Left renal pelvis (tissue), 4 donors: Measurements from ENCODE around the gene PMVK. TPM values are rescaled to one million over a fixed set of nuclear protein-coding genes. Genes with fewer than 3 reads are reported as not detected.

Experiments
- DNase-seq, 4 donors: peaks; one replicate each; pipeline ENCODE4 v3.0.0-alpha.2; 2013; ENCODE audit warnings: low read depth in 4 of 4, low spot score in 3 of 4
- polyA plus RNA-seq, 4 donors: library from polyadenylated mRNA; unstranded; fragments of 120-200 nt; gene quantifications; one replicate each; pipeline ENCODE4 v1.2.1, GENCODE V29; 2013; ENCODE audit not compliant: insufficient read length in 4 of 4

The PMVK gene
- polyA plus RNA-seq, 4 donors, result 25.2 to 40.1 (median 35.4) TPM

GRCh38 chr1:154883919-154884868 lies 52.3 kb downstream of the PMVK start:
- DNase-seq, result no peak

- DNase-seq, result no peak
These were observed 54.5 kb downstream of the PMVK start for GRCh38 chr1:154881820-154882535.

- no peak for DNase-seq
These were observed 55.8 kb downstream of the PMVK start for GRCh38 chr1:154880671-154881070.

GRCh38 chr1:154879038-154879421 lies 57.5 kb downstream of the PMVK start:
- no peak for DNase-seq

GRCh38 chr1:154878371-154879037 lies 58.0 kb downstream of the PMVK start:
- no peak for DNase-seq

GRCh38 chr1:154877370-154877974 lies 59.0 kb downstream of the PMVK start:
- no peak for DNase-seq

- no peak for DNase-seq
These were observed 59.6 kb downstream of the PMVK start for GRCh38 chr1:154876842-154877369.

Other genes starting within 250 kb of the PMVK start
- gene KCNN3, start 66.4 kb downstream of the PMVK start, polyA plus RNA-seq, result 1 to 10 TPM; 2.3 to 6.3 (median 2.8) TPM
- 10 to 100 TPM; 66.2 to 76.1 (median 71.1) TPM for gene PBXIP1, start 19.4 kb upstream of the PMVK start, polyA plus RNA-seq
- gene PYGO2, start 25.1 kb upstream of the PMVK start, polyA plus RNA-seq, result 10 to 100 TPM; 36.8 to 49.7 (median 44.9) TPM
- 100 to 1,000 TPM in 1 of 4 donors, 10 to 100 TPM in 3; 79.2 to 119 (median 88.0) TPM for gene SHC1, start 34.0 kb upstream of the PMVK start, polyA plus RNA-seq
- gene CKS1B, start 38.0 kb upstream of the PMVK start, polyA plus RNA-seq, result 100 to 1,000 TPM in 1 of 4 donors, 10 to 100 TPM in 3; 89.2 to 104 (median 94.2) TPM
- 10 to 100 TPM; 20.4 to 39.1 (median 28.9) TPM for gene FLAD1, start 46.6 kb upstream of the PMVK start, polyA plus RNA-seq
- gene LENEP, start 56.9 kb upstream of the PMVK start, polyA plus RNA-seq, result under 1 TPM in 3 of 4 donors, not detected in 1; 0.30 to 0.73 (median 0.50) TPM
- gene ZBTB7B, start 66.1 kb upstream of the PMVK start, polyA plus RNA-seq, result 10 to 100 TPM in 3 of 4 donors, 1 to 10 TPM in 1; 3.8 to 19.1 (median 12.4) TPM
- 1 to 10 TPM in 3 of 4 donors, under 1 TPM in 1; 0.78 to 2.7 (median 1.5) TPM for gene DCST2, start 97.1 kb upstream of the PMVK start, polyA plus RNA-seq
- under 1 TPM; 0.21 to 0.41 (median 0.29) TPM for gene DCST1, start 97.1 kb upstream of the PMVK start, polyA plus RNA-seq
- 10 to 100 TPM; 37.6 to 53.1 (median 46.2) TPM for gene ADAM15, start 114.6 kb upstream of the PMVK start, polyA plus RNA-seq
- 10 to 100 TPM; 19.2 to 24.8 (median 19.5) TPM for gene EFNA4, start 127.0 kb upstream of the PMVK start, polyA plus RNA-seq
- 1 to 10 TPM; 5.7 to 7.8 (median 6.3) TPM for gene EFNA3, start 142.1 kb upstream of the PMVK start, polyA plus RNA-seq
- 10 to 100 TPM; 23.7 to 69.5 (median 63.0) TPM for gene EFNA1, start 191.2 kb upstream of the PMVK start, polyA plus RNA-seq
- gene SLC50A1, start 199.1 kb upstream of the PMVK start, polyA plus RNA-seq, result 10 to 100 TPM; 39.6 to 66.6 (median 54.3) TPM
- 10 to 100 TPM; 29.4 to 49.8 (median 31.4) TPM for gene DPM3, start 203.8 kb upstream of the PMVK start, polyA plus RNA-seq
- gene KRTCAP2, start 236.6 kb upstream of the PMVK start, polyA plus RNA-seq, result 100 to 1,000 TPM; 139 to 182 (median 152) TPM
- 1 to 10 TPM; 2.4 to 6.3 (median 3.2) TPM for gene TRIM46, start 237.1 kb upstream of the PMVK start, polyA plus RNA-seq